SU-DHL-6 (cell line): ENCODE measurements around the gene WNT3.

ENCODE experiments used
- CTCF ChIP-seq: fragments of 200-600 bp; sonication (generic); IDR thresholded peaks from one replicate; pipeline ENCODE4 v1.5.1; 2017; ENCODE audit warnings: antibody characterized with exemption, mild to moderate bottlenecking, low read length, moderate library complexity; ENCODE audit not compliant: insufficient read depth, poor library complexity, severe bottlenecking
- EZH2phosphoT487 ChIP-seq: fragments of 200-600 bp; sonication (generic), shearing (Covaris generic); conservative IDR thresholded peaks from 2 replicates; pipeline ENCODE4 v1.6.1; 2018; ENCODE audit warnings: mild to moderate bottlenecking, antibody characterized with exemption, low read length, moderate library complexity, mixed read lengths

GRCh38 chr17:46802800-46803199 lies 15.7 kb downstream of the WNT3 start:
- TF ChIP-seq CTCF: no peak
- TF ChIP-seq EZH2phosphoT487: no peak
